SU-DHL-6 (cell line): Measurements from ENCODE around the gene APPL1.

ENCODE experiments used
- CTCF ChIP-seq: fragments of 200-600 bp; sonication (generic); IDR thresholded peaks from one replicate; pipeline ENCODE4 v1.5.1; 2017; ENCODE audit warnings: antibody characterized with exemption, mild to moderate bottlenecking, low read length, moderate library complexity; ENCODE audit not compliant: insufficient read depth, poor library complexity, severe bottlenecking
- EZH2phosphoT487 ChIP-seq: fragments of 200-600 bp; sonication (generic), shearing (Covaris generic); conservative IDR thresholded peaks from 2 replicates; pipeline ENCODE4 v1.6.1; 2018; ENCODE audit warnings: mild to moderate bottlenecking, antibody characterized with exemption, low read length, moderate library complexity, mixed read lengths

GRCh38 chr3:57261119-57261518 lies 33.6 kb downstream of the APPL1 start:
- TF ChIP-seq CTCF (no peak), EZH2phosphoT487 (no peak)
